Kidney capillary endothelial cell (primary cell): ENCODE results near the gene PDK4.
A peak's percentile ranks its signal among the peaks of the same experiment; 100 is the strongest.
"Not testable (repeated sequence)": the region's sequence is repeated elsewhere in the genome, so short reads cannot be mapped to it uniquely, and the experiment has no call there.

Source experiments
- DNase-seq: peaks from one replicate; pipeline ENCODE4 v3.0.0-alpha.2; 2018; ENCODE audit warnings: low spot score

The PDK4 gene

DNA sequence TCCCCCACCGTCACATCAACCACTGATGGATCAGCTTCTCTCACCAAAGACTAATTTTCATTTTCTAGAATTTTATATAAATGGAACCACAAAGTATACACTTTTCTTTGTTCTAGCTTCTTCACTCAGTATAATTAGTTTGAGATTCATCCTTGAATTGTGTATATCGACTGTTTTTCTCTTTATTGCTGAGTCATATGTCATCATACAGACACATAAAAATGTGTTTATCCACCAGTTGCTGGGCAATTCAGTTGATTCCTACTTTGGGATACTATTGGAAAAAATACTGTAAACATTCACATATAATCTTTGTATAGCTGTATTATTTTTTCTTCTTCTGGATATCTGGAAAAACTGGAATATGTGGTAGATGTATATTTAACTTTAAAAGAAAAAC is 26.6 kb downstream of the PDK4 start:
- DNase-seq = no peak

DNA sequence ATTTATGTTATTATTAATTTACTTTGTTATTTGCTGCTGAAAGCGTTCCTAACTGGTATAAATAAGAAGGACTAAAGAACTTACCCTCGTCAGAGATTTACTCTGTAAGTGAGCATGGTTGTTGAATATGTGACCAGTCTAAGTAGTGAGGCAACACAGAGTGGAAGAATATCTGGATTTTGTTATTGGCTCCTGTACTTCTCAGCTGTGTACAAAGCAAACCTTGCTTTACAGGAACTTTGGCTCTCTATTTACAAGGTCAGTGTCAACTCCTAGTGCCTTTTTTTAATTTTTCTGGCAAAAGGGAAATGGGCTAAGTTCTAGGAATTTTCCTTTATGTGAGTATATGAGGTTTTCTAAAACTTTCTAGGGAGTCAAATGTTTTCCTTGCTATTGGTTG is 35.6 kb downstream of the PDK4 start:
- DNase-seq = no peak

DNA sequence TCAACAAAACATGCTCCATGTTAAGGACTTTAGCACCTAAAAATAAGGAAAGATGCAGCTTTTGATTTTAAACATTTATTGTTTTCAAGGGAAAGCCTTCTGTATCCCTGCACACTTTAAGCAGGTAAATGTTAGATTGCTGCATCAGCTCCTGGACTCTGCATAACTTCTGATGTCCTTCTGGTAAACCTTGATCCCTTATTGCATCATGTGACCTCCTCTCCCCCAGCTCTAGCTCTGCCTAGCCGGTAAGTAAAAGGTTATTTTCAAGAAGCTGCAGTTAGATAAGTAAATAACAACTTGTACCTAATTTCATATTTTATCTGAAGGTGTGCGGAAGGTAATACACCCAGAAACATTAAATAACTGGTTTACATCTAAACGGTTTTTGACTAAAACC is 37.5 kb downstream of the PDK4 start:
- no peak for DNase-seq

DNA sequence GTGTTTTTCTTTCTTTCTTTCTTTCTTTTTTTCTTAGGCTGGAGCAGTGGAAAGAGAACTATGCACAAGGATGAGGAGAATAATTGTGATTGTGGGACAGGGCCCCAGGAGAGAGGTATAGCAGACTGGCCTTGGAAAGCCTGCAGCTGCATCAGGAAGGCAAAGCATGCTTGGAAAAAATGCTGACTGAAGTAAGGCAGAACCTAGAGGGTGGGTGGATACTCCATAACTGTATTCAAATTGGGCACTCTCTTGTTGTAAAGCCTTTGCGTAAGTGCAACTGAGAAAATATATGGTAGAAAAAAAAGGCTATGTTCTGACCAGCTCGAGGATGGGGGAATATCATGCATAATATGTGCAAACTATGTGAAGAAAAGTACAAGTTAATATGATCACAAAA is 39.5 kb downstream of the PDK4 start:
- DNase-seq = no peak

DNA sequence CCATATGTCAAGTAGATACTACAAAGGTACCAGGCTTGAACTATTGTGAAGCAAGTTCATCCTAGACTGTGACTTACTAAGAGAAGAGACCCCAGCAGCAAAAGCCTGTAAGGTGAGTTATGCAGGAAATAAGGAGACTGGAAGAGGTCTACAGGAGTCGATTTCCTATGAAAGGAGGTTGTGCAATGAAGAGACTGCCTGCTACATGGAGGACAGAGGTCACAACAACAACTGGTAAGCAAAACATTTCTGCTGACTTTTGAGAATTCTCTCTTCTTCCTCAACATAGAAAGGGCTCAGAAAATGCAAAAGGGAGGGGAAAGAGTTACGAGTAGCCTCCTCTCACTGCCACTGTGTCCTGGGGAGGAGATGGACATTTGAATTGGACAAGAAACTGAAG is 42.4 kb downstream of the PDK4 start:
- no peak for DNase-seq

DNA sequence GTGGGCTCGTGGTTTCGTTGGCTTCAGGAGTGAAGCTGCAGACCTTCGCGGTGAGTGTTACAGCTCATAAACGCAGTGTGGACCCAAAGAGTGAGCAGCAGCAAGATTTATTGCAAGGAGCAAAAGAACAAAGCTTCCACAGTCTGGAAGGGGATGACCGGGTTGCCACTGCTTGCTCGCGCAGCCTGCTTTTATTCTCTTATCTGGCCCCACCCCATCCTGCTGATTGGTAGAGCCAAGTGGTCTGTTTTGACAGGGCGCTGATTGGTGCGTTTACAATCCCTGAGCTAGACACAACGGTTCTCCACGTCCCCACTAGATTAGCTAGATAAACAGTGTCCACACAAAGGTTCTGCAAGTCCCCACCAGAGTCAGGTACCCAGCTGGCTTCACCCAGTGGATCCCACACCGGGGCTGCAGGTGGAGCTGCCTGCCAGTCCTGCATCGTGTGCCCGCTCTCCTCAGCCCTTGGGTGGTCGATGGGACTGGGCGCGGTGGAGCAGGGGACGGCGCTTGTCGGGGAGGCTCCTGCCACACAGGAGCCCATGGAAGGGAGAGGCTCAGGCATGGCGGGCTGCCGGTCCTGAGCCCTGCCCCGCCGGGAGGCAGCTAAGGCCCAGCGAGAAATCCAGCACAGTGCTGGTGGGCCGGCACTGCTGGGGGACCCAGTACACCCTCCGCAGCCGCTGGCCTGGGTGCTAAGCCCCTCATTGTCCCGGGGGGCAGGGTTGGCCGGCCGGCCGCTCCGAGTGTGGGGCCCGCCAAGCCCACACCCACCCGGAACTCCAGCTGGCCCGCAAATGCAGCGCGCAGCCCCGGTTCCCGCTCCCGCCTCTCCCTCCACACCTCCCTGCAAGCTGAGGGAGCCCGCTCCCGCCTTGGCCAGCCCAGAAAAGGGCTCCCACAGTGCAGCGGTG is 44.0 kb downstream of the PDK4 start:
- DNase-seq = not testable (repeated sequence)

DNA sequence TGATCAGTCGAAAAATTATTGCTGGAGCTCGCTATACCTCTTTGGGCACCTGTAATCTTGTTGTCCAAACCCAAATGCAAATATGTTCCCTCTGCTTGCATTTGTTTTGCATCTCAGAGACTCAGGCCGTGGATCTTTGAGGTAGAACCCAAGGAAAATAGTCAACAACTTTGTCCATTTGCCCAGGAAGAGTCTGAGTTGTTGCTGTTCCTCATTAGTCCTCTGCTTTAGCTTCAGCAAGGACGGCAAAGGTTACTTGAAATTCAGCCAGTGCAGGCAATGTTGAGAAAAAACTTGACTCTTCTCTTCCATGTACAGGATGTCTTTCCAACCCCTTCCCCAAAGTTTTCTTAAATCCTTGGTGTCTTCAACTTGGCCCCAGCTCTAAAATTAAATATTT is 45.8 kb downstream of the PDK4 start:
- DNase-seq = no peak

DNA sequence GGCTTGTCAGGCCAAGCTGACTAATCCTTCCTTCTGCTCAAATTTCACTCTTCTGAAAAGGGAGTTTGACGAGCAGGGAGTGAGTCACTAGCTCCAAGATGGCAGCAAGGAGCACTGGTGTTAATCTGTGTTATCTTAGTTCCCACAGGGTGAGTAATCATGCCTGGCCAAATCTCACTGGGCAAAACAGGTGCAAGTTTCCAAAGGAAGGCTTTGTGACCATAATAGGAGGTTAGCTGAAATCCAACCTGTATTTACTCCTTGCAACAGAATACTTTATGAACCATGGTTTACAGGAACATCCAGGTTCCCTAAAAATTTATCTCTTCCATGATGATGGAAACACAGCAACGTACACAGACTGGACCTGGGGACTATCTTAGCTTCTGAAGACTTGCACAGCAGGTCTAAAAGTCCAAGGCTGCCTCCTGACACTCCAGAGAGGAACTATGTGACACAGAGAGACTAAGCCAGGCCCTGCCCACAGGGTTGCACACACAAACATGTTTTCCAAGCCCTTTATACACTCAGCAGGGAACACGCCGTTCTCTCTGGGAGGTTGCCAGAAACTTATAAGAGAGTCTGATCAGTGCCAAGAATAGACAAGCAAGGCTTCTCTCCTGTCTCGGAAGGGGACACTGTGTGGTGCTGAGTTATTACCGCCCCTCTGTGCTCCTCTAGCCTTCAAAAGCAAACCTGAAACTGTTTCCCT is 46.3 kb downstream of the PDK4 start:
- DNase-seq = peak; percentile 56

DNA sequence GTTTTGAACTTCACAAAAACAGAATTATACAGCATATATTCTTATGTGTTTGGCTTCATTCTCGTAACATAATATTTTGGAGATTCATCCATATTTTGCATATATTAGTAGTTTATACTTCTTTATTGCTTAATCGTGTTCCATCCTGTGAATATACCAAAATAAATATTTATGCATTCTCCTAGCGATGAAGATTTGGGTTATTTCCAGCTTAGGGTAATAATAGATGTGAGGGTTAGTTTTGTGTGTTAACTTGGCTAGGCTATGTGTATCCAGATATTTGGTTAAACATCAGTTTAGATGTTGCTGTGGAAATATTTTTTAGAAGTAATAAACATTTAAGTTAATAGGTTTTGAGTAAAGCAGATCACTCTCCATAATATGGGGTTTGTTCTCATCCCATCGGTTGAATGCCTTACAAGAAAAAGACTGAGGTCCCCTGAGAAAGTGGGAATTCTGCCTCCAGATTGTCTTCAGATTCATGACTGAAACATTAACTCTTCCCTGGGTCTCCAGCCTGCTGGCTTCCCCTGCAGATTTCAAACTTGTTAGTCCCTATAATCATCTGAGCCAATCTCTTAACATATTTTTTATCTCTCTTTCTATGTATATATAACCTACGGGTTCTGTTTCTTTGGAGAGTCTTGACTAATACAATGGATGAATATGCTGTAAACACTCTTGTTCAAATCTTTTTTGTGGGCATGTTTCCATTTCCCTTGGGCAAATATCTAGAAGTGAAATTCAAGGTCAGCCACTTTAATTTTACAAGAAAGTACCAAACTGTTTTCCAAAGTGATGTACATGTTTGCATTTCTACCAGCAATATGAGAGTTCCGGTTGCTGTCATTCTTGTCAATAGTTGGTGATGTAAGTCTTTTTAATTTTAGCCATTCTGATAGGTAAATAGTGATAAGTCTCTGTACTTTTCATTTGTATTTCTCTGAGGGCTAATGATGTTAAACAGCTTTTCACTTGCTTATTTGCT is 48.7 kb downstream of the PDK4 start:
- no peak for DNase-seq

DNA sequence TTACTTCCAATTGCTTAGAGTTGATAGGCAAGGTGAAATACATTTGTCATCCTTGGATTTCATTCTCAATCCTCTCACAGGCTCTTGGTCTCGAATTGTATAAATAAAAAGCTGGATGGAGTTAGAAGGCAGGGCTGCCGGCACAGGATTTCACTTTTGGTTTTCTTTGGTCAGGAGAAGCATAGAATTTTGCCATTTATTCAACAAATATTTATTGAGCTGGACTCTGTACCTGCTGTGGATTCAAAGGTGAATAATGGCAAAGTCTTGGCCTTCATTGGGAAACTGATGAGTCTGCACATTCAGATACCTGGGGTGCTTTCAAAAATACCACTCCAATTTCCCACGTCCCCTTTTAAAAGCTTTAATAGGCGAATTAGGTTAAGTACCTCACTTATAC is 49.7 kb downstream of the PDK4 start:
- DNase-seq = no peak

DNA sequence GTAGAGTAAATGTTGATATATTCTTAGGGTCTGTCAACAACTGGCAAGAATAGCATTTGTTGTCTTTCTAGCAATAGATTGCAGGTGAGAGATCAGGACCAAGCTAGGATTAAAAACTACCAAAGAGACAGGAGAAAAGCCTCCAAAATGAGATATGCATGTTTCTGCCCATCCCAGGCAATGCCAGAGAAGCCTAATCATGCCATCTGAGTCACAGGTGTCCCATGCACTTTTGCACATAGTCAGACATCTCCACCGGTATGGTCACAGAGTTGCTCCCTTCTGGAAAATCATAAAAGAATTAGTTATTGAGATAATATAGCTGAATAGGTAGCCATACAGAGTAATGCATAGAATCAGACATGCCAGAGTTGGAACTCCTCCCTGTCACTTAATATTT is 50.6 kb downstream of the PDK4 start:
- no peak for DNase-seq

DNA sequence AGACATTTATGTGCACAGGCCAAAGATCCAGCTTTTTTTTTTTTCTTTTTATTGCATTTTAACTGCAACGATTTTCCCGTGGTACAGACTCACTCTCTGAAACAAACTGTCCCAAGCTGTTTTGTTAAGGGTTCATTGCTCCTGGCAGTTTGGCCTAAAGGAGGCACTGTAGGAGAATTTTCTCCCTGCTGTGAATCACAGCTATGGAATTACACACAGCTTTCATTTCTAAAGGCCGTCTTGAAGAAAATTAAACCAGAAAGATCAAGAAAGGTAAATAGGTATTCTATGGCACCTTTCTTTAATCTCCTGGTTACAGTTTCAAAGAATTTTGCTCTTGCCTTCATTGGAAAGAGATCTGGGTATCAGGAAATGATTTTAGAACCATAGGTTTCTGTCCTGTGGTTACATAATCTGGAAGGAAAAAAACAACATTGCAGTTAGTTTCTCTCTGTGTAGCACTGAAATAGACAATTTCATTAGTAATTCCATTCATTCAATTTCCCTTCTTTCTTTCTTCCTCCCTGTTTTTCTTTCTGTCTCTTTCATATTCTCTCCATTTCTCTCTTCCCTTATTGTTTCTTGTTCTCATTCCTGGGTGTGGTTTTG is 51.2 kb downstream of the PDK4 start:
- peak; percentile 51 for DNase-seq

DNA sequence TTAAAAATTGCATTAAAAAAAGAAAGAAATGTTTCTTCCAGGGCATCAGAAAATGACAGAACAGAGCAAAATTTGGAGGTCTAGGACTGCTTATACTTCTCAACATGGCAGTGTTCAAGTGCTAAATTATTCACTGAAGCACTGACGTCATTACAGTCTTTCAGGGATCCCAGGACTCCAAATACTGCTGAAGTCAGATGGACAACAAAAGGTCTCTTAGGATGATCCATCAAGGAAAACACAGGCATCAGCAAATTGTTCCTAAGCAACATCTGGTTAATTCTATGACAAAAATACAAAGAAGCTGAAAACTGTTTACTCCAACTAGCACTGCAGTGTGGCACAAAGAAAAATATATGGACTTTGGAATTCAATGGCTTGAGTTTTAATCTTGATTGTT is 52.1 kb downstream of the PDK4 start:
- no peak for DNase-seq

DNA sequence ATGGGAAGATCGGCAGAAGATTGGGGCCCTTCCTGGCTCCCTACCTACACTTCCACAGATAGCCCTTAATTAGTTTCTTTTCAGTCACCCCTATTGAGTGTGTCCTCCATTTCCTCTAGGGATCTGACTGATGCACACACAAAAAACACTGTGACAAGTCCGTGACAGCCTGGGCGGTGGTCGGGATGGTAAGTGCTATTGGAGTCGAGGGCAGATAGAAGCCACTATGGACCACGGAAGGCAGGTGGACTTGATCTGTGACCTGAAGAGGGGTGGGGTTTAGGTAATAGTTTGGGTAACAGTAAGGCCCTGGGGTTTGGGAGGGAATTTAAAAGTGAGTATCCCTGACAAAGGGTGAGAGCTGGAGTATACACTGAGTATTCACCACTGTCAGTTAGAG is 53.0 kb downstream of the PDK4 start:
- DNase-seq = no peak

DNA sequence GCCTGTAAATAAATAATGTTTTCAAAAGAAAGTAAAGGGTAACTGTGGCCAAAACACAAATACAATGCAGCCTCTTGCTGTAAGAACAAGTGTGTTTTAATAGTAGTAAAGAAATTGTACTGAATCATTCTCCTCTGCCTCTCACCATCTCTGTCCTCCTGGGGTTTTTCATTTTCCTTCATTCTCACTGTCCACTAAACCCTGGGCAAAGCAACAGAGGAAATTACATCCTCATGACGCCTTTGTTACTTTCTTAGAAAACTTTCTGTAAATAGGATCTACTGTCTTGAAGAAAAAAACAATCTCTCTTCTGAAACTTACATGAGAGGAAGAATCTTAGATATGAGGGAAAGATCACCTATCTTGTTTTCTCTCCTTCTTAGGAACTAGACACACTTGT is 56.0 kb downstream of the PDK4 start:
- no peak for DNase-seq

DNA sequence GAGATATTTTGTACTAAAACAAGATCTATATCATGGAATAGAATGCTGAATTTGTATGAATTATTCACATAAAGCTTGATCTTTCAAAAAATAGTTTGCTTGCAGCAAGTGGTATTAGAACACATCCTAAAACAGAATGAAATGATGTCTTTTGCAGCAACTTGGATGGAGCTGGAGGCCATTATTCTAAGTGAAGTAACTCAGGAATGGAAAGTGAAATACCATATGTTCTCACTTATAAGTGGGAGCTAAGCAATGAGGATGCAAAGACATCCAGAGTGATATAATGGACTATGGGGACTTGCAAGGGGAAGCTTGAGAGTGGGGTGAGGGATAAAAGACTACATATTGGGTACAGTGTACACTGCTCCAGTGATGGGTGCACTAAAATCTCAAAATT is 56.9 kb downstream of the PDK4 start:
- DNase-seq = no peak

DNA sequence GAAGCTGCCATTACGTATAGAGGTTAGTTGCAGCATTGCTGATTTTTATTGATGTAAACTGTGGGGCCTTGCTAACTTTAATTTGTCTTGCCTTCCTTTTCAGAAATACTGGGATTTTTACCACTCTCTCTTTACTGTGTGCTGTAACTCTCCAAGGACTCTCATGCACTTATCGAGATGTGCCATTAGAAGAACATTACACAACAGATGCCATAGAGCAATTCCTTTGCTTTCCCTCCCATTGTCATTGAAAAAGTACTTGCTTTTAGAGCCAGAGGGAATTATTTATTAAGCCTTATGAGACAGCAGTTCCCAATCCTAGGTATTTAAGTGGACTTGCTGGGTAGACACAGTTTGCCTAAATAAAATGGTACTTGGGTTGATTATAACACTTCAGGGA is 58.8 kb downstream of the PDK4 start:
- no peak for DNase-seq

DNA sequence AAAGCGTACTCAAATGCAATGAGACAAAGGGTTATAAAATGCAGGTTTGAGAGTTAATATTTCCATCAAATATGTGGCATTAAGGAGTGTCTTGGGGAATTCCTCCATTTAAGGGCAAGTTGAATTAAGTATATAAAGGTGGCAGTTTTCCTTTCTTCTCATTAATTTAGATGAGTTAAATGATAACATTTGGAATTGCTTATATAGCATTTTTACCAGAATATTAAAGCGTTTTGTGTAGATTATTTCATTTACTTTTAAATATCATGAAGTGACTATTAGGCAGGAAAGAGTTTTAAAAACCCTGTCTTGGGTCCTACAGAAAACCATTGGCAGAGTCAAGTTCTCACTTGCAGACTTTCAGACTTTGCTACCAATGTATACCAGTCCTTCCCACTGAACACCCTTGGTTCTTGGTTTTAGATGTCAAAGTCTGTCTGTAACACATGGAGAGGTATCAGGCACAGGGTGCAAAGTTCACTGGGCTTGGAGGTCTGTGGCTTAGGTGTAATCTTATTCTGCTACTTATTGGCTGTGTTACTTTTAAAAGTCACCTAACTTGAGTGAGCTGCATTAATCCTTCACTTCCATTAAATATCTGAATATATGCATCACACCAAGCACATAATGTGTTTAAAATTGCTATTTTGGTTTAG is 59.5 kb downstream of the PDK4 start:
- no peak for DNase-seq

DNA sequence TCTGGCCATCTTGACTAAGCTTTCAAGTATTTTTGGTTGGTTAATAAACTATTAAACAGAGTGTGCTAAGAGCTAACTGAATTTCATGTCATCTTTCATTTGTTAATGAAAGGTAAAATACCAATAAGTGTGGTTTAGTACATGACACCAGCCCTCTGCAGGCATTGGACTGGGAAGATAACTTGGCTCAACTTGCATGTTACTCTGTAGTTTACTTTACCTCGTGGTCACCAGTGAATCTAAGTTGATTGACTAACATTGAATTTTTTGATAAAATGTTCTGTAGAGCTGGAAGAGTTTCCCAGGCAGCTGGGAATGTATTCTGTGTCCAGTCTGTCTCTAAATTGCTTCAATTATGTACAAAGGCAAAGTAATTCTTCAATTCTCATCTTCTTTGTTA is 60.7 kb downstream of the PDK4 start:
- no peak for DNase-seq

DNA sequence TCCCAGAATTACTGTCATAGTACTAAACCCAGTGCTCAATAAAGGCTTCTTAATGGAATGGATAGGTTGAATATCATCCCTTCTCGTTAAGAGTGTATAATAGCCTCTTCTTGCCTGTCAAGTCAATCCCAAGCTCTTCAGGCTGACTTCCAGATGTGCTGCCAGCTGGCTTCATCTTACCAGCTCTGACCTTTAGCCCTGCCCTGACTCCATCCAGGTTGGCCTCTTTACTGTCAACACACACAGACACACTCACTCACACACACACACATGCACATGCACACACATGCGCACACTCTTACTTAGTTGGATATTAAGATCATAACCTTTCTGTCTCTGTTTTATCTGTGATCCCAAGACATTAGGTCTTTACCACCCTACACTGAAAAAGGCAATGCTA is 61.5 kb downstream of the PDK4 start:
- no peak for DNase-seq
